GM23248 (cell line): ENCODE measurements around the gene GPC3.

Source experiments
- EZH2 ChIP-seq: fragments of 200-600 bp; sonication (generic); IDR thresholded peaks from 2 replicates; pipeline ENCODE4 v1.6.1; 2018; ENCODE audit warnings: antibody characterized with exemption, mild to moderate bottlenecking; ENCODE audit not compliant: insufficient read depth, poor library complexity, severe bottlenecking
- EZH2phosphoT487 ChIP-seq: fragments of 200-600 bp; sonication (generic); IDR thresholded peaks from 2 replicates; pipeline ENCODE4 v1.6.1; 2018; ENCODE audit warnings: antibody characterized with exemption, moderate library complexity, mild to moderate bottlenecking, low read depth; ENCODE audit not compliant: insufficient read depth

- TF ChIP-seq EZH2phosphoT487: no peak
- no peak for TF ChIP-seq EZH2
These were observed 461.9 kb downstream of the GPC3 start for GRCh38 chrX:133523526-133523925.
